NCI-H128 (cell line): ENCODE data around the gene CHRNA1.

Experiments
- DNase-seq: peaks from one replicate; lab custom pipeline; 2025; ENCODE audit not compliant: unreplicated experiment; lab: John Stamatoyannopoulos, UW

CHRNA1 gene

DNA sequence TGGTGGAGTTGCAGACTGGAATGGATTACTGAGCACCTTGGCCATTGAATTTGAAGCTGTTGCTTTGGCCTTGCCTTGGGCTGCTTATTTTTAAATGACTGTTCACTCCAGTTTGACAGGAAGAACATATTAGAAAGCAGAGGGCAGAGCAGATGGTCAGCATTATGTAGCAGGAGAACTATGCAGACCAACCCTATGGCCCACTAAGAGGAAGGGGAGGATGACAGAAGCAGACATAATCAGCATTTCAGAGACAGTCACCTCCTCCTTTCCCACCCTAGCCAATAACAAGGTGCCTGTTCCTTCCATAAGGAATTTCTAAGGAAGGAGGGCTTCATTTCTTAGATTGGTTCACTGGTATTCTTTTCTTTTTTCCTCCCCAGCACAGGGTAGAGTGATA, 2.4 kb downstream of the CHRNA1 start:
- DNase-seq = no peak

DNA sequence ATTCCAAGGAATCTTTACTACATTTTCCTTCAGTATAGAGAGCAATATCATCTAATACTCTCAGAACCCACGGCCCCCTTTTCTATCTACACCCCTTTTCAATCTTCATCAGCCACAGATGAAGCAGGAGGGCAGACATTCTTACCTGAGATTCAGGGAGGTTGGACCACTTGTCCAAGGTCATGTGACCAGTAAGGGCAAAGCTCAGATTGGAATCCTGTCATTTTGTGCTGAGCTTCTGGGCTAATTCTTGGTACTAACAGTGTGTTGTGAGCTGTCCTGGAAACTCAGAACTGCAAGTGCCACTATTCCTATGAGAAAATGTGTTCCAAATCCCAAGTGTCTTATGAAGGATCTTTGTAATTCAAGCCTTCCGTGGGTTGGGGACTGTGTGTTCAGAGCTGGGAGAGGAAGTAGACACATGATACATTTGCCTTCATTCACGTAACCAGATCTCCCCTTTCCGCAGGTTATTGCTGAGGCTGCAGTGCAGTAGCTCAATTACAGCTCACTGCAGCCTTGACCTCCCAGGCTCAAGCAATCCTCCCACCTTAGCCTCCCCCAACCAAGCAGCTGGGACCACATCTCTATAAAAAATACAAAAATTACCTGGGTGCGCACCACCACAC, 3.3 kb downstream of the CHRNA1 start:
- no peak for DNase-seq

DNA sequence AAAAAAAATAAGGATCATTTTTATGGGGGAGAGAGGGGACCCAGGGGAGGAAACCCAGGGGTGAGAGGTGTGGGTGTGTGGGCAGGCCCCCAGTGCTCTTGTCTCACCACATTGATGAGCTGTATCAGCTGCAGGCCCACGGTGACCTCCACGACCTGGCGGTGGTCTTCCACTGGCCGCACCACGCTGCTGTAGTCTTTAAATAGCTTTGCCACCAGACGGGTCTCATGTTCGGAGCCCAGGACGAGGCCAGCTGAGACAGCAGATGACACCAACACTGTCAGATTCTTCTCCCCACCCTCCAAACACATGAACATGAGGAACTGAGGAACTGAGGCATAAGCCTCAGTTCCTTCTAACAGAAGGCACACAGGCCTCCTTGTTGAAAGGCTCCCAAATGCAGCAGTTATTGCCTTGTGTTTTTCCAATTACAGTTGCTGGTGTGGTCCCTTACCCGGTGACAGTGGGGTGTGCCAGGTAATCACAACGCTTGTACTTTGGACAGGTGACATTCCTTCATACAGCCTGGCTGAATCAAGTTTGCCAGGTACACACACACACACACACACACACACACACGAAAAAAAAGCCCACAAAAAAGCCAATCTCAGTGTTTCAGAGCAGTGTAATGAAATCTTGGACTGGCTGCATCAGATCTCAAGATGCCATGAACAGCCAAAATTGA, 4.7 kb downstream of the CHRNA1 start:
- DNase-seq = no peak

DNA sequence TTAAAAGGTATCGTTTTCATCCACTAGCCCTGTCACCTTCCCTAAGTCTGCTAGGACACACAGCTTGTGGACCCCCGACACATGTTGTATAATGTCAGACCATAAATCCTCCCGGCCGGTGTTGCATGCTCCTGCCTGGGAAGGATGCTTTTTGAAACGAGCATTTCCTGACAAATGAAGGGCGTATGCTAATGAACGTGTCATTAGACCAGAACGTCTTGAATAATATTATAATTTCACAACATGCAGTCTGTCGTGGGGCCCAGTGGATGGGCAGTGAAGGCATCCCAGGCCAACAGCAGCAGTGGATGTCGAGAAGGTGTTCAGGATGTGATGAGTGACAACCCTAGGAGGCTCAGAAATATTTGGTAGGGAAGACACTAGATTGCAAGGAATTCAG, 7.5 kb downstream of the CHRNA1 start:
- DNase-seq = no peak

DNA sequence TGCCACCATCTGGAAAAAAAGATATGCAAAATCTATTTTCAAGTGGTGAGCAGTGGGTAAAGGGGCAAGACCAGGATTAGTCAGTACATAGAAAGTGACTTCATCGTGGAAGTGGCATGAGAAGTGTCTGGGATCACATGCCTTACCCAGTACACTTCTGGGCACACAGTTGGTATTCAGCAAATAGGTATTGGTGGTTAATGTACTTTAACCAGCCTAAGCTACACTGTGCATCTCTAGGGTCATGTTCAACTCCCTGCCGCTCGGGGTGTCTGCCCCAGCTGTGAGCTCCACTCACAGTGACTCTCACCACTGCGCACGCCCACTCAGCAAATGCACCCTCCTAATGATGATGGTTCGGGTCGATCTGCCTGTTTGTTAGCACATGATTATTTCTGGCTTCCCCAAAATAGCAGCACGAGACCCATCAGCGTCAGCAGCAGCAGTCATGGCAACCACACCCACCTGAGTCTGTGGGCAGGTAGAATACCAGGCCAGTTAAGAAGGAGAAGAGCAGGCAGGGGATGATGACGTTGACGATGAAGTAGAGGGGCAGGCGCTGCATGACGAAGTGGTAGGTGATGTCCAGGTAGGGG, 11.1 kb downstream of the CHRNA1 start:
- DNase-seq = no peak

DNA sequence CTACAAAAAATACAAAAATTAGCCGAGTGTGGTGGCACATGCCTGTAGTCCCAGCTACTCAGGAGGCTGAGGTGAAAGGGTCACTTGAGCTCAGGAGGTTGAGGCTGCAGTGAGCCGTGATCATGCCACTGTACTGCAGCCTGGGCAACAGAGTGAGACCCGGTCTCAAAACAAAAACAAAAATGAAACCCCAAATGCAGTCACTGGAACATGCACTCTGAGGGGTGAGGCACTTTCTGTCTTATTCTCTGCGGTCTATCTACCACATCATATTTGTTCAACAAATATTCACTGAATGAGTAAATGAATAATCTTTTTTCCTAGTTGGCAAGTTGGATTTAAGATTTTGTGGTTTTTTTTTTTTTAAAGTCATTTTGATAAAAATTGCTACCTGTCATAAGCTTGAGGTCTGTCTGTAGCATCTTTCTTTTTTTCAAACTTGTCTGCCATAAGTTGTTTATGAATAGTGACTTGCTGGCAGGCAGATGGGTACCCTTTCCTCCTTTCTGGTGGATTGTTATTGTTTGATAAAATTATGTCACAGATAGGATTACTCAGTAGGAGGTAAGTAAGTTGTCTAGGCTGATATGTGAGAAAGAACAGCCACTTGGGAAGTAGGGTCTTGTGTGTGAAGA, 11.8 kb downstream of the CHRNA1 start:
- DNase-seq = no peak

DNA sequence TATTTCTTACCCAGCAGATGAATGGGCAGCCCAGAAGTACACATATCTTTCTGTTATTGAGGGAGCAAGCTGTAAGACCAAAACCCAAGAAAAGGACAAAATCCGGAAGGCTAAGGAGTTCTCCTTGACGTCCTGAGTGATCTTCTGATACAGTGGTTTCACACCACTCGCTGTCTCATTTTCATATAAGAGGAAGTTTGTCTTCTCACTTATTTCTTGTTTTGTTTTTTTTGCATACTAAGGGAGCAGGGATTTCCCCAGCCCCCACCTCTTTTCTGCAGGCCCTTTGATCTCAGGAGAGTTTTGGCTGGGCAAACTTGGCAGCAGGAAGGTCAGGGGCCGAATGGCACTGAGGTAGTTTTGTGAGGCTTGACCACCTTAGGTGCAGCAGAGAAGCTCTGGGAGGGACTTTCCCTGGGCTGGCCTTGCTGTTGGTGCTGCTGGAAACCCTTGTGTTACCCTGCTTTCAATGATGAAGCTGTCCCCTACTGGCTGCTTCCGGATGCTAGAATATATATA, 13.3 kb downstream of the CHRNA1 start:
- DNase-seq = no peak

DNA sequence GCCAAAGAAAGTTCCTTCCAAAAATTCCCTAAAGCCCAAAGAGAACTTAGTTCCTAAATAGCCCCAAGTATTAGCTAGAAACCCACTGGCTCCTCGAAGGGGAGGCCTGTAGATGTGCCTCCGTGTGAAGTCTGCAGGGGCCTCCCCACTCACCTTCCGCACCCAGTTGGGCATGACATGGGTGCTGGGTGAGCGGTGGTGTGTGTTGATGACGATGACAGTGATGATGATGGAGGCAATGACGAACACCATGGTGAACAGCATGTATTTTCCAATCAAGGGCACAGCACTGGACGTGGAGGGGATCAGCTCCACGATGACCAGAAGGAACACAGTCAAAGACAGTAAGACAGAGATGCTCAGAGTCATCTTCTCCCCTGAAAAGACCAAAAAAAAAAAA, 14.5 kb downstream of the CHRNA1 start:
- DNase-seq = no peak

DNA sequence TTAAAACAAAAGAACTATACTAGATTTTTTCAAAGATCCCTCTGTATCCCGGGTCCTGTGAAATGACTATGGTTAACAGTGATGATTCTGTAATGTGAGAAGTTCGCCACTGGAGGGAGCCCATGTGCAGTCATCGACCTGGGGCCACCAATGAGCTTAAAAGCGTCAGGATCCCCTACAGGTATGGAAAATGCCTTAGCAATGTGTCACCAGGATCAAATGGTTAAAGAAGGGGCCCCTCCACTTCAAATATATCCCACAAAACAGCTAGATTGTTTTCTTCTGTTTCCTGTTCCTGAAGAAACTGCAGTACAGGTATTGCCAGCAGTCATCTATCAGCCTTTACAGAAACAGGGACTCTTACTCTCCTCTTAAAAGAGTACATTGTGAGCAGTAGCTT, 15.3 kb downstream of the CHRNA1 start:
- DNase-seq = no peak

DNA sequence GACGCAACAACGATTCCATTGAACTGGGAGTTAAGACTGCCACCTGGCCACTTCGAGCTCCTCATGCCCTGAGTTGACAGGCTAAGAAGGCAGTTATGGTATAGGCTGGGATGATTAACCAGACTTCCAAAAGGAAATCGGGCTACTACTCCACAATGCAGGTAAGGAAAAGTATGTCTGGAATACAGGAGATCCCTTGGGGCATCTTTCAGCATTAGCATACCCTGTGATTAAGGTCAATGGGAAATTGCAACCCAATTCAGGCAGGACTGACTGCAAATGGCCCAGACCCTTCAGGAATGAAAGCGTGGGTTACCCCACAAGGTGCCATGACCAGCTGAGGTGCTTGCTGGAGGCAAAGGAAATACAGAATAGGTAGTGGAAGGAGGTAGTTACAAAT, 19.1 kb downstream of the CHRNA1 start:
- DNase-seq = no peak

DNA sequence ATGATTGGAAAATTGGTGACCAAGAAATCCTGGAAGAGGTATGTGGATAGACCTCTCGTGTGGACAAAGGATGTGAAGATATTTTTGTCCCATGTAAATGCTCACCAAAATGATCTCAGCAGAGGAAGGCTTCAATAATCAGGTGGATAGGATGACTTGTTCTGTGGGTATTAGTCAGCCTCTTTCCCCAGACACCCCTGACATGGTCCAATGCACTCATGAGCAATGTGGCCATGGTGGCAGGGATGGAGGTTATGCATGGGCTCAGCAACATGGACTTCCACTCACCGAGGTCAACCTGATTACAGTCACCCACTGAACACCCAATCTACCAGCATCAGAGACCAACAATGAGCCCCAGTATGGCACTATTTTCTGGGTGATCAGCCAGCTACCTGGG, 20.2 kb downstream of the CHRNA1 start:
- DNase-seq = no peak

DNA sequence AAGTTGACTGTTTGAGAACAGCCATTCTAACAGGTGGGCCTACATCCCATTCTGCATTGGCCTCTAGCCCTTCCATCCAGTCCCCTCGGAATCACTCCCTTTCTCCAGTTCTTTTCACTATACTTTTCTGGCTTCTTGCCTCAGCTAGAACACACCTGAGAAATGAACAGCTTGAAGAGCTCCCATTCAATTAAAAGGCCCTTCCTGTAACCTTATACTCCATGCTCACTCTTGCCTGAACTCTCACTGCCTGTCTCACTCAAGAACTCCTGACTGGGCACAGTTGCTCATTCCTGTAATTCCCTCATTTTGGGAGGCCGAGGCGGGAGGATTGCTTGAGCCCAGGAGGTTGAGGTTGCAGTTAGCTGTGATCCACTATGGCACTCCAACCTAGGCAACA, 23.6 kb downstream of the CHRNA1 start:
- no peak for DNase-seq

DNA sequence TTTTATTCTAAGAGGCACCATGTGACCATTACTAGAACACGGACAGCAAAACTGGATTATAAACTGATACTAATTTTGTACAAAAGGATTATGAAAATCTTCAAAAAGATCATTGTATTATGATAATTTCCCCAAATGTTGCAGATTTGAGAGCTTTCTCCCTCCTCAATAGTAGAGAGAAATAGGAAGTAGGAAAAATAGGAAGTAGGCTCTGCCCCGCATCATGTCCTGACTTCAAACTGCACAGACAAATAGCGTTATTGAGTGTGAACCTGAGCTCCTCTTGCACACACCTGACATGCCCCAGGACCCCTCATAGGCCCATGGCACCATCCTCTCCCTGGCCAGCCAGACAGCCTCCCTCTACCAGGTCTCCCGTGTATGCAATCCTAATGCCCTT, 25.4 kb downstream of the CHRNA1 start:
- DNase-seq = no peak

DNA sequence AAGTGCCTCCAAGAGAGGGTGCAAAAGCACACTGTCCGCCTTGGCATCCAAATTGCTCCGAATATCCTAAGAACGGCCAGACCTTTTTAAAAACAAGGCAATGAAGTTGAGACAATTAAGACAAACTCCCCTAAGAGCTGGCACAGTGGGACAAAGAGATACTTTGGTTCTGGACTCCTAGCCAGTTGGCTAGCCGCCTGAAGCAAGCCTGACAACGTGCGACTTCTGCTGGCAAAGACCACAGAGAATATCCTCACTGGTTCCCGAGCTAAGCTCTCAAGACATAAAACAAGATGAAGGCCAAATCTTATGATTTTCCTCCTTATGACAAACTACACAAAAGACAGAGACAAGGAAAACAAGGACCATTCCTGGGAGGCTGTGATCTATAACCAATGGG, 32.7 kb downstream of the CHRNA1 start:
- no peak for DNase-seq

DNA sequence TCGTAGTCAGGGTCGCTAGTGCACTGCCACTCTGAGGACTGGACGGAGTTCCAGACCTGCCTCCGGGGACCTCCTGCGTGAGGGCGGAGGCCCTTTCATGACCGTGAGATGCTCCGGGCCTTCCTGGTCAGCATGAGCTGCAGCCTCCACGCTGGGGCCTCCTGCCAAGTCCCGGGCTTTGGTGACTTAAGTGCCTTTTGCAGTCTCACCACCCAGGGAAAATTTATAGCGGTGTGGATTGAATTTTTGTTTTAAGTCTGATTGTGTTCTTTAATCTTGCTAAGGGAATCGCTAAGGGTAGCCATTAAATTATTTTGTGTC, 33.6 kb downstream of the CHRNA1 start:
- DNase-seq = no peak

DNA sequence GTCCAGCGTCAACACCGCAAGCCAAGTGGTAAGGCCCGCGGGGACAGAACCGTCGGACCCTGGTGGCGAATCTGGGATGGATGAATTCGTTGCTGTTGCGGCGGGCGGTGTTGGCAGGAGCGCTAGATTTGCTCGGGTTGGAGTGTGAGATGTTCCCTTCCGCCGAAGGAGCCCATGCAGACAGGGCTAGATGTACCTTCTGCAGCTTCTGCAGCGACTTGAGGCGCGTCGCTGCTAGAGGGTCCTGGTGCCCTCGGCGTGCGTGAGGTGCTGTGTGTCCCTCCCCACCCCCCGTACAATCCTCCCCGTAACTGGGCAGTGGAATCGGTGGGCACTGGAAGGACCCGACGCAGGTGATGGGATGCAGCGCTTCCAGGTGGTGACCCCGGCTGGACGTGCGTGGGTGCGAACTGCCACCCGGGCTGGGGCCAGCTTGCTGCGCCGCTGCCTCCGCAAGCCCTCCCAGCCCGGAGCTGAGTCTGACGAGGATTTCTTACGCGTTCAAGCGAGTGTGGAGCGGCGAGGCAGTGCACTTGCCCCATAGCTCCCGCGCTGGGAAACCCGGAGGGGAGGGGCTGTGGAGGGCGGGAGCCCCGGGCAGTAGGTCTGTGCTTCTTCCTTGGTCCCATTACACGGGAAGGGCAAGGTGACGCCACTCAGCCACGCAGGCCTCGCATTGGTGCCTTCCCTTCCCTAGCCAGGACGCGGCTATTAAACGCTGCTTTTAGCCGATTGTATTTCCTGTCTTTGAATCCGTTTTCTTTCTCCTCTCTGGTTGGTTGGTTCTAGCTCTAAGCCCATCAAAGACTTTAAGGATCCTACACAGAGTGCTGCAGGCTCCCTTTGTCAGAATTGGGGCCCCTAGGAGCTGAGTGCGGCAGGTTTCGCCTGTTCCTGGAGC, 34.2 kb downstream of the CHRNA1 start:
- no peak for DNase-seq

DNA sequence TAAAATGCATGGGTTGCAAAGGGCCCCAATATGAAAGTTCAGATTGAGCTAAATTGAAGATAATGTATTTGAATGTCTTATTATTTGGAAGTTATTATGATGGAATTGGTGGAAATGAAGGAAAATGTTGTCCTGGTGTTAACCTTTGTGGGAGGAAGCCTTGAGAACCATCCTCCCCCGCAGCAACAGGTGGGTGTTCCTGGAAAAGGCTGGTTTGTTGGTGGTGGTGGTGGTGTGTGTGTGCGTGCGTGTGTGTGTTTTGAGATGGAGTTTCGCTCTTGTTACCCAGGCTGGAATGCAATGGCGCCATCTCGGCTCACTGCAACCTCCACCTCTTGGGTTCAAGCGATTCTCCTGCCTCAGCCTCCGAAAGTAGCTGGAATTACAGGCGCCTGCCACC, 36.2 kb downstream of the CHRNA1 start:
- DNase-seq = no peak

DNA sequence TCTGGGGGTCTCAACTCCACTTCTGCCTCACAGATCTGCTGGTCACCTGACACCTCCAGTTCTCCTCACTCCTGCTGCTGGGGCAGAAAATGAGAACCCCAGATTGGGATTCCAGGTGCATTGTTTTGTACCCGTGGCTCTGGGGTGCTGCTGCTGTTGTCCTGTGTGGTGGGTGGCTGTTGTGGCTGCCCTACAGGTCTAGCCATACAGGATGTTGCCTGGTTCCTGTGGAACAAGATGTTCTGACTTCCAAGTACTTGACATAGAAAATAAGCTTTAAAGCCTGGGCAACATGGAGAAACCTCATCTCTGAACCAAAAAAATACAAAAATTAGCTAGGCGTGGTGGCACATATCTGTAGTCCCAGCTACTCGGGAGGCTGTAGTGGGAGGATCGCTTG, 38.1 kb downstream of the CHRNA1 start:
- no peak for DNase-seq

DNA sequence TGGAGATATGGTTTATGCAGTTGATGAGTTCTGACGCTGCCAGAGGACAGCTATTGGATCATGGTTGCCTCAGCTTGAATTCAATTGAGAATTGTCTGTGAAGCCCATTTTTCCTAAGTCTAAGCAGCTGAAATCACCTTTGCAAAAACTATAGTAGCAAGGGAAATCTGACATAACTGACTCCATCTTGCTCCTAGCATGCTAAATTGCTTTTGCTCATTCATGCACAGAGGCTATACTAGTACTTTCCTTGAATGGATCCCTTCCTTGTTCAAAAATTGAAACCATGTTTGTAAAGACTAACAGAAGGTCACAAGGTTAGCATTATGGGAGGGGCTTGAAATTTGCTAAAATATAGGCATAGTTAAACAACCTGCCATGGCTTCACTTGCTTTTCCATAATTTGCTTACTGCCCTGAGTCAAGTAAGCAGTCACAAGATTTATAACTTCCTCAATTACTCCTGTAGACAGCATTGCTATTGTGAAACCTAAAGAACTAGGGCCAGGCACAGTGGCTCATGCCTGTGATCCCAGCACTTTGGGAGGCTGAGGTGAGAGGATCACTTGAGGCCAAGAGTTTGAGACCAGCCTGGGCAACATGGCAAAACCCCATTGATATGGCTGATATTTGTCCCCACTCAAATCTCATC, 41.2 kb downstream of the CHRNA1 start:
- no peak for DNase-seq

DNA sequence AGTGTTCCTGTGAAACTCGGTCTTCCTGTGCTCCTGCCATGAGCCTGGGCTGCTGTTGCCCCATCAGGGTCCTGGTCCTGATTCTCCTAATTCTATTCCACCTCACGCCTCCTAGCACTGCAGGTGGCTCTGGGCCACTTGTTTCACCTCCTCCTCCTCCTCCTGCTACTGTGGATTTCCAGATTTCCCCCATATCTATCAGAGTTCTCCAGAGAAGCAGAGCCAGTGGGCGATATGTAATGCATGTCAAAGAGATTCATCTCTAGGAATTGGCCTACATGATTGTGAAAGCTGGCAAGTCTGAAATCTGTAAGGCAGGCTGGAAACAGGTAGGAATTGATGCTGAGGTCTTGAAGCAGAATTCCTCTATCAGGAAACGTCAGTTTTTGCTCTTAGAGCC, 45.3 kb downstream of the CHRNA1 start:
- DNase-seq = no peak

DNA sequence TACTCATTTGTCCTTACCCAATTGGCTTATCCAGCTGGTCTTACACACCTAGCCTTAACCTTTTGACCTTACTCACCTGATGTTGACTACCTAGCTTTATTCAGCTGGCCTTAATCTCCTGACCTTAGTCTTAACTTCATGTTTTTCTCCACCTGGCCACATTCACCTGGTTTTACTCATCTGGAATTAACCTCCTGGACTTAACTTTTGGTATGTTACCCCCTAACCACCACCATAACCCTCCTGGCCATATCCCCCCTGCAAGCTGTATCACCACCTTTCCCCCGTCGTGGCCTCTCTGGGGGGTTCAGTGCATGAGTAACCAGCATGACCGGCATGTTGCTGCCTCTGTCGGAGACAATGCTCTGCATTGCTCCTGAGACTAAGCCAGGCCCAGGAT, 45.7 kb downstream of the CHRNA1 start:
- DNase-seq = no peak
